H1 (cell line): Measurements from ENCODE around the gene FRAT2. TPM values are rescaled to one million over a fixed set of nuclear protein-coding genes. Genes with fewer than 3 reads are reported as not detected.

Experiments
- CBX5 ChIP-seq: fragments of 300-800, 300-1000 bp; sonication (generic); IDR thresholded peaks from 2 replicates; pipeline ENCODE4 v1.7.1; 2016; ENCODE audit warnings: antibody characterized with exemption, low read length, low read depth
- CHD1 ChIP-seq: IDR thresholded peaks from 2 replicates; pipeline ENCODE4 v1.6.1; 2012; ENCODE audit warnings: low read depth, low read length, improper control_type of control experiment
- CHD2 ChIP-seq: IDR thresholded peaks from 2 replicates; pipeline ENCODE4 v1.6.1; 2012; ENCODE audit warnings: low read length, improper control_type of control experiment
- EGR1 ChIP-seq: IDR thresholded peaks from 2 replicates; pipeline ENCODE4 v1.6.1; 2011; ENCODE audit warnings: low read depth, low read length, borderline replicate concordance
- EP300 ChIP-seq, 2 experiments: IDR thresholded peaks; 1 replicate in 1 of 2; 2 replicates in 1 of 2; pipeline ENCODE4 v1.6.1; 2011 to 2012; ENCODE audit warnings: low read depth in 2 of 2, low read length in 2 of 2, mild to moderate bottlenecking in 2 of 2, borderline replicate concordance in 1 of 2, inconsistent platforms in 1 of 2, moderate library complexity in 1 of 2
- HDAC2 ChIP-seq, 2 experiments: fragments of 300-600 bp in 1 of 2; sonication (generic) in 1 of 2; IDR thresholded peaks; 2 replicates each; pipeline ENCODE4 v1.6.1; 2011 to 2012; ENCODE audit warnings: low read depth in 2 of 2, low read length in 2 of 2, mild to moderate bottlenecking in 2 of 2, moderate library complexity in 2 of 2, borderline replicate concordance in 1 of 2, inconsistent platforms in 1 of 2
- HDAC6 ChIP-seq: IDR thresholded peaks from one replicate; pipeline ENCODE4 v1.7.1; 2012; ENCODE audit warnings: low read depth, mild to moderate bottlenecking, inconsistent platforms, low read length, moderate library complexity
- KDM4A ChIP-seq: IDR thresholded peaks from one replicate; pipeline ENCODE4 v1.7.1; 2012; ENCODE audit warnings: low read depth, mild to moderate bottlenecking, moderate library complexity, low read length, inconsistent platforms; ENCODE audit not compliant: severe bottlenecking
- PHF8 ChIP-seq: fragments of 200-600 bp; sonication (generic); conservative IDR thresholded peaks from 2 replicates; pipeline ENCODE4 v1.7.1; 2012; ENCODE audit warnings: low read depth, mild to moderate bottlenecking, inconsistent platforms, low read length, moderate library complexity
- POLR2A ChIP-seq, 2 experiments: IDR thresholded peaks; 1 replicate in 1 of 2; 2 replicates in 1 of 2; pipeline ENCODE4 v1.6.1; 2011; ENCODE audit warnings: low read depth in 2 of 2, low read length in 2 of 2, mild to moderate bottlenecking in 2 of 2; ENCODE audit errors: control extremely low read depth in 1 of 2
- POU5F1 ChIP-seq: IDR thresholded peaks from 2 replicates; pipeline ENCODE4 v1.6.1; 2011; ENCODE audit warnings: low read depth, mild to moderate bottlenecking, low read length, moderate library complexity
- RXRA ChIP-seq: IDR thresholded peaks from 2 replicates; pipeline ENCODE4 v1.6.1; 2011; ENCODE audit warnings: low read depth, mild to moderate bottlenecking, low read length, moderate library complexity; ENCODE audit not compliant: insufficient read depth
- SIN3A ChIP-seq, 2 experiments: IDR thresholded peaks in 1 of 2; conservative IDR thresholded peaks in 1 of 2; 2 replicates each; pipeline ENCODE4 v1.6.1; 2011 to 2012; ENCODE audit warnings: low read length in 2 of 2, improper control_type of control experiment in 1 of 2, low read depth in 1 of 2, mild to moderate bottlenecking in 1 of 2
- SIRT6 ChIP-seq: IDR thresholded peaks from one replicate; pipeline ENCODE4 v1.7.1; 2012; ENCODE audit warnings: low read length, inconsistent platforms
- SP2 ChIP-seq: IDR thresholded peaks from 2 replicates; pipeline ENCODE4 v1.6.1; 2012; ENCODE audit warnings: mild to moderate bottlenecking, low read length, inconsistent platforms
- SP4 ChIP-seq: IDR thresholded peaks from 2 replicates; pipeline ENCODE4 v1.6.1; 2012; ENCODE audit warnings: low read length, inconsistent platforms
- TAF7 ChIP-seq: optimal IDR thresholded peaks from 2 replicates; pipeline ENCODE3; 2011; ENCODE audit warnings: low read depth, mild to moderate bottlenecking, inconsistent platforms, low read length, moderate library complexity, borderline replicate concordance
- YY1 ChIP-seq: IDR thresholded peaks from 2 replicates; pipeline ENCODE4 v1.6.1; 2011; ENCODE audit warnings: low read depth, mild to moderate bottlenecking, low read length
- polyA plus RNA-seq, 7 experiments: library from polyadenylated mRNA; depleted of rRNA in 3 of 7; stranded (reverse) in 5 of 7; unstranded in 2 of 7; fragments of >200 nt in 5 of 7; fragments of 200-250 nt in 2 of 7; gene quantifications; 1 replicate in 5 of 7; 2 replicates in 1 of 7; 4 replicates in 1 of 7; pipeline versions ENCODE4 v1.2.1 to v1.2.3, GENCODE V29; 2011 to 2013; ENCODE audit warnings: missing spikeins in 2 of 7, mixed read lengths in 2 of 7
- total RNA-seq: library from RNA; stranded (reverse); fragmentation: NEBNext Ultra II Directional; extraction: Animal tissue kit (Norgen Biotek cat#: 25700); gene quantifications from 2 replicates; pipeline ENCODE4 v1.2.1, GENCODE V29; 2021
- TF ChIP-seq, protein P1 (sequence below): IDR thresholded peaks from 2 replicates; pipeline ENCODE4 v1.6.1; 2012; ENCODE audit warnings: low read length, inconsistent platforms
- TF ChIP-seq, protein P2 (sequence below): IDR thresholded peaks from 2 replicates; pipeline ENCODE4 v1.6.1; 2012; ENCODE audit warnings: inconsistent platforms
- TF ChIP-seq, protein P3 (sequence below): IDR thresholded peaks from 2 replicates; pipeline ENCODE4 v1.6.1; 2011; ENCODE audit warnings: low read depth, mild to moderate bottlenecking, low read length; ENCODE audit not compliant: insufficient read depth

FRAT2 gene
- total and polyA plus RNA-seq, 2 of the 8 experiments (the other 6 are each of a cell fraction or from before 2014, with no cell fraction given), result 47.4 to 83.0 TPM

DNA sequence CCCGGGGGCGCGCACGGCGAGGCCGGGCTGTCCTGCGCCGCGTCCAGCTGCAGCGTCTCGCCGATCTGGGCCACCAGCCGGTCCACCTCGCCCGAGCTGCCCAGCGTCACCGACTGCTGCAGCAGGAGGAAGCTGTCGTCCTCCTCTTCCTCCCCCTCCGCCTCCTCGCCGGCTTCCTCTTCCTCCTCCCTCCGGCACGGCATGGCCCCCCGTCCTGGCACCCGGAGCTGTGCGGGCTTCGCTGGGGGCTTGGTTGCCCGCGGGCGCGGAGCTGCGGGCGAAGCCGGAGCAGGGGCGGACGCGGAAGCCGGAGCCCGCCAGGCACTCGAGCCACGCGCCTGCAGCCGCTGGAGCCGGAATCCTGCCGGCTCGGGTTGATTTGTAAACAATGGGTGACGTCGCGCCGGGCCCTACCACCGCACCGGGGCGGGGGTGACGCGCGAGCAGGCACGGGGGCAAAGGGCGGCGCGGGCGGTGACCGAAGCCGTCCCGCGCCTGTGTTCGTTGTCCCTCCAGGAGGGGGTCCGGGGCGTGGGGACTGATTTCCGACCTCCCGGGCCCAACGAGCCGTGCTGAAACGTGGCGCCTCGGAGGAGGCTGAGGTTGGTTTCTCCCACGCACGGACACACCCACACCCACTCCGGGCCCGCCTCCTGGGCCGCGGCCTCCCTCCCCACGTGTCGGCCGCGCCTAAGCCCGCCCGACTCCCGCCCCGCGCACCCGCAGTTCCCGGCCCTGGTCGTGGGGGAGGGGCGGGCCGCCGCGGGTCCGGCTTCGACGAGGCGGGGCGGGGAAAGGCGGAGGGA lies at the start of gene FRAT2 (continued):
- TF ChIP-seq RXRA, result no peak
- TF ChIP-seq HDAC6, result no peak
- TF ChIP-seq KDM4A, result no peak
- peak; percentile 70 for TF ChIP-seq PHF8
- TF ChIP-seq YY1, result no peak
- 0 out of 2 replicates have a peak, but pooled peaks have one; percentile 30 for TF ChIP-seq CHD2
- TF ChIP-seq, protein P1, sequence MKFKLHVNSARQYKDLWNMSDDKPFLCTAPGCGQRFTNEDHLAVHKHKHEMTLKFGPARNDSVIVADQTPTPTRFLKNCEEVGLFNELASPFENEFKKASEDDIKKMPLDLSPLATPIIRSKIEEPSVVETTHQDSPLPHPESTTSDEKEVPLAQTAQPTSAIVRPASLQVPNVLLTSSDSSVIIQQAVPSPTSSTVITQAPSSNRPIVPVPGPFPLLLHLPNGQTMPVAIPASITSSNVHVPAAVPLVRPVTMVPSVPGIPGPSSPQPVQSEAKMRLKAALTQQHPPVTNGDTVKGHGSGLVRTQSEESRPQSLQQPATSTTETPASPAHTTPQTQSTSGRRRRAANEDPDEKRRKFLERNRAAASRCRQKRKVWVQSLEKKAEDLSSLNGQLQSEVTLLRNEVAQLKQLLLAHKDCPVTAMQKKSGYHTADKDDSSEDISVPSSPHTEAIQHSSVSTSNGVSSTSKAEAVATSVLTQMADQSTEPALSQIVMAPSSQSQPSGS, result 0 out of 2 replicates have a peak, but pooled peaks have one; percentile 39
- TF ChIP-seq SIRT6, result no peak
- TF ChIP-seq EGR1, result no peak
- TF ChIP-seq TAF7, result peak; percentile 50
- no peak for TF ChIP-seq SP2
- TF ChIP-seq EP300 (IDR thresholded peaks at IDR 0.05; ENCODE audit: borderline replicate concordance in 1 of 2, low read depth in 2 of 2, low read length in 2 of 2), result peak in 1 of 2 experiments; percentile 93; a peak in 2 of 3 replicates
- no peak for TF ChIP-seq CBX5
- TF ChIP-seq SIN3A (conservative IDR thresholded peaks at IDR 0.05 in 1 of 2, IDR thresholded peaks at IDR 0.05 in 1 of 2; ENCODE audit: low read depth in 1 of 2, low read length in 2 of 2), result peak; percentile 13 to 75; a peak in 1 of 4 replicates
- peak; percentile 75 to 84; a peak in 3 of 4 replicates for TF ChIP-seq HDAC2 (IDR thresholded peaks at IDR 0.05; ENCODE audit: borderline replicate concordance in 1 of 2, low read depth in 2 of 2, low read length in 2 of 2)
- TF ChIP-seq, protein P2, sequence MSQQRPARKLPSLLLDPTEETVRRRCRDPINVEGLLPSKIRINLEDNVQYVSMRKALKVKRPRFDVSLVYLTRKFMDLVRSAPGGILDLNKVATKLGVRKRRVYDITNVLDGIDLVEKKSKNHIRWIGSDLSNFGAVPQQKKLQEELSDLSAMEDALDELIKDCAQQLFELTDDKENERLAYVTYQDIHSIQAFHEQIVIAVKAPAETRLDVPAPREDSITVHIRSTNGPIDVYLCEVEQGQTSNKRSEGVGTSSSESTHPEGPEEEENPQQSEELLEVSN, result peak; percentile 72; the same call in 1 of the 2 replicates
- TF ChIP-seq CHD1, result peak; percentile 85
- TF ChIP-seq, protein P3, sequence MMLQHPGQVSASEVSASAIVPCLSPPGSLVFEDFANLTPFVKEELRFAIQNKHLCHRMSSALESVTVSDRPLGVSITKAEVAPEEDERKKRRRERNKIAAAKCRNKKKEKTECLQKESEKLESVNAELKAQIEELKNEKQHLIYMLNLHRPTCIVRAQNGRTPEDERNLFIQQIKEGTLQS, result no peak
- TF ChIP-seq SP4, result no peak
- no peak for TF ChIP-seq POU5F1
- TF ChIP-seq POLR2A (IDR thresholded peaks at IDR 0.05; ENCODE audit: control extremely low read depth in 1 of 2, low read depth in 2 of 2, low read length in 2 of 2), result peak; percentile 69 to 84
